SK-N-SH (cell line): Measurements from ENCODE around the gene IFT20. TPM values are rescaled to one million over a fixed set of nuclear protein-coding genes. Genes with fewer than 3 reads are reported as not detected.

ENCODE experiments used
- CTCF ChIA-PET: fragments of 300-600, 350-600 bp; formaldehyde crosslinking; extraction: SDS; loops from one replicate; lab custom pipeline; 2021; lab: Yijun Ruan, JAX
- POLR2A ChIA-PET: fragments of 350-600 bp; sonication (Branson Sonifier 250); formaldehyde crosslinking; extraction: SDS; loops from one replicate; lab custom pipeline; 2020; ENCODE audit warnings: antibody characterized with exemption, inconsistent platforms; lab: Yijun Ruan, JAX
- DNase-seq: peaks from one replicate; pipeline ENCODE4 v3.0.0; 2012
- H2AFZ ChIP-seq: fragments of 200-600 bp; sonication (generic); 2 replicates; pipeline ENCODE4 v1.8.1; 2016; ENCODE audit warnings: antibody characterized with exemption, mild to moderate bottlenecking, low read depth
- H3F3A ChIP-seq: fragments of 200-600 bp; sonication (generic); replicated peaks from 2 replicates; pipeline ENCODE3; 2016; ENCODE audit warnings: antibody characterized with exemption, mild to moderate bottlenecking; ENCODE audit not compliant: insufficient read depth
- H3K27ac ChIP-seq, 2 experiments: fragments of 200-500 bp in 1 of 2; fragments of 200-600 bp in 1 of 2; sonication (Bioruptor generic) in 1 of 2; sonication (generic), shearing (Covaris generic) in 1 of 2; 2 replicates each; pipeline versions ENCODE4 v1.5.1 to v1.6.1; 2014 to 2016; ENCODE audit warnings: low read depth in 2 of 2, inconsistent platforms in 1 of 2, low read length in 1 of 2, mild to moderate bottlenecking in 1 of 2, mixed read lengths in 1 of 2
- H3K27me3 ChIP-seq: fragments of 200-600 bp; sonication (generic), shearing (Covaris generic); 2 replicates; pipeline ENCODE4 v1.6.1; 2016; ENCODE audit warnings: mixed run types; ENCODE audit not compliant: insufficient read depth
- H3K36me3 ChIP-seq, 2 experiments: fragments of 200-500 bp in 1 of 2; fragments of 200-600 bp in 1 of 2; sonication (Bioruptor generic) in 1 of 2; sonication (generic) in 1 of 2; replicated peaks in 1 of 2; 2 replicates each; pipeline versions ENCODE3 to v1.5.1; 2014 to 2016; ENCODE audit warnings: low read length in 1 of 2, mild to moderate bottlenecking in 1 of 2; ENCODE audit not compliant: insufficient read depth in 2 of 2, control insufficient read depth in 1 of 2
- H3K4me1 ChIP-seq, 2 experiments: fragments of 200-500 bp in 1 of 2; fragments of 200-600 bp in 1 of 2; sonication (Bioruptor generic) in 1 of 2; sonication (generic), shearing (Covaris generic) in 1 of 2; 2 replicates each; pipeline versions ENCODE4 v1.5.1 to v1.6.1; 2014 to 2016; ENCODE audit warnings: low read depth in 1 of 2, low read length in 1 of 2, mixed run types in 1 of 2; ENCODE audit not compliant: insufficient read depth in 2 of 2, control insufficient read depth in 1 of 2
- H3K4me2 ChIP-seq: fragments of 200-600 bp; sonication (generic), shearing (Covaris generic); 2 replicates; pipeline ENCODE4 v1.6.1; 2017; ENCODE audit warnings: mixed run types
- H3K4me3 ChIP-seq, 2 experiments: fragments of 200-500 bp in 1 of 2; fragments of 200-600 bp in 1 of 2; sonication (Bioruptor generic) in 1 of 2; sonication (generic), shearing (Covaris generic) in 1 of 2; 2 replicates each; pipeline versions ENCODE4 v1.5.1 to v1.8.1; 2014 to 2016; ENCODE audit warnings: low read depth in 2 of 2, inconsistent platforms in 1 of 2, low read length in 1 of 2, mild to moderate bottlenecking in 1 of 2, mixed read lengths in 1 of 2, moderate library complexity in 1 of 2
- H3K79me2 ChIP-seq: fragments of 200-600 bp; sonication (generic); 2 replicates; pipeline ENCODE4 v1.8.1; 2017; ENCODE audit warnings: mild to moderate bottlenecking; ENCODE audit not compliant: insufficient read depth
- H3K9ac ChIP-seq: fragments of 200-600 bp; sonication (generic); 2 replicates; pipeline ENCODE4 v1.6.1; 2017; ENCODE audit warnings: mixed run types
- H3K9me2 ChIP-seq: fragments of 200-600 bp; sonication (generic); 2 replicates; pipeline ENCODE4 v1.6.1; 2017; ENCODE audit warnings: mixed run types
- H3K9me3 ChIP-seq: fragments of 200-600 bp; sonication (generic); 2 replicates; pipeline ENCODE4 v1.6.1; 2017; ENCODE audit warnings: mixed run types, mild to moderate bottlenecking, moderate library complexity
- H4K20me1 ChIP-seq: fragments of 200-600 bp; sonication (generic); 2 replicates; pipeline ENCODE4 v1.6.1; 2017; ENCODE audit warnings: mild to moderate bottlenecking, mixed run types; ENCODE audit not compliant: insufficient read depth
- CHD2 ChIP-seq: fragments of 150-350 bp; IDR thresholded peaks from 2 replicates; pipeline ENCODE4 v1.6.1; 2018; ENCODE audit warnings: low read length; ENCODE audit not compliant: partially characterized antibody
- EZH2phosphoT487 ChIP-seq: fragments of 200-600 bp; sonication (generic); IDR thresholded peaks from 2 replicates; pipeline ENCODE4 v1.6.1; 2017; ENCODE audit warnings: low read depth, mixed run types, mild to moderate bottlenecking, antibody characterized with exemption, moderate library complexity, borderline replicate concordance
- FOXJ3 ChIP-seq: sonication (generic); formaldehyde crosslinking; IDR thresholded peaks from 2 replicates; pipeline ENCODE4 v1.5.1; 2020; ENCODE audit warnings: mild to moderate bottlenecking, missing genetic modification reagents
- FOXM1 ChIP-seq: IDR thresholded peaks from 2 replicates; pipeline ENCODE4 v1.4.0; 2012; ENCODE audit warnings: low read depth, mild to moderate bottlenecking
- GATA2 ChIP-seq: sonication (generic); formaldehyde crosslinking; IDR thresholded peaks from 2 replicates; pipeline ENCODE4 v1.5.0; 2020; ENCODE audit warnings: mild to moderate bottlenecking, missing genetic modification reagents
- JUND ChIP-seq: IDR thresholded peaks from 2 replicates; pipeline ENCODE4 v1.4.0; 2012
- MAX ChIP-seq: IDR thresholded peaks from 2 replicates; pipeline ENCODE4 v1.4.0; 2012; ENCODE audit warnings: low read depth
- MXI1 ChIP-seq: IDR thresholded peaks from 2 replicates; pipeline ENCODE4 v1.6.1; 2012; ENCODE audit warnings: mild to moderate bottlenecking, low read depth, low read length, improper control_type of control experiment
- NFIC ChIP-seq: IDR thresholded peaks from 2 replicates; pipeline ENCODE4 v1.4.0; 2012; ENCODE audit warnings: borderline replicate concordance
- PBX3 ChIP-seq: IDR thresholded peaks from 2 replicates; pipeline ENCODE4; 2012
- POLR2AphosphoS5 ChIP-seq: IDR thresholded peaks from 2 replicates; pipeline ENCODE4 v1.6.1; 2012; ENCODE audit warnings: low read depth, low read length
- RCOR1 ChIP-seq: fragments of 150-350 bp; IDR thresholded peaks from 2 replicates; pipeline ENCODE4 v1.6.1; 2017; ENCODE audit warnings: antibody characterized with exemption, low read length
- REST ChIP-seq: IDR thresholded peaks from 2 replicates; pipeline ENCODE4 v1.6.1; 2012; ENCODE audit warnings: mild to moderate bottlenecking, low read depth, low read length, moderate library complexity
- RXRA ChIP-seq: IDR thresholded peaks from 2 replicates; pipeline ENCODE4 v1.4.0; 2012; ENCODE audit warnings: low read depth, mild to moderate bottlenecking, borderline replicate concordance
- SIN3A ChIP-seq: IDR thresholded peaks from 2 replicates; pipeline ENCODE4 v1.6.1; 2012; ENCODE audit warnings: low read depth, mild to moderate bottlenecking, low read length, moderate library complexity, borderline replicate concordance
- SMC3 ChIP-seq: IDR thresholded peaks from 2 replicates; pipeline ENCODE4 v1.6.1; 2012; ENCODE audit warnings: low read depth, low read length, improper control_type of control experiment
- TAF1 ChIP-seq: IDR thresholded peaks from 2 replicates; pipeline ENCODE4 v1.6.1; 2012; ENCODE audit warnings: low read depth, mild to moderate bottlenecking, low read length, moderate library complexity, borderline replicate concordance
- TCF12 ChIP-seq: IDR thresholded peaks from 2 replicates; pipeline ENCODE4 v1.4.0; 2012
- TEAD4 ChIP-seq: IDR thresholded peaks from 2 replicates; pipeline ENCODE4 v1.4.0; 2012; ENCODE audit warnings: mild to moderate bottlenecking, borderline replicate concordance; ENCODE audit not compliant: insufficient read depth
- USF2 ChIP-seq: fragments of 150-350 bp; IDR thresholded peaks from 2 replicates; pipeline ENCODE4 v1.6.1; 2017; ENCODE audit warnings: antibody characterized with exemption, low read length, low read depth, borderline replicate concordance
- YY1 ChIP-seq: IDR thresholded peaks from 2 replicates; pipeline ENCODE4 v1.4.0; 2012; ENCODE audit warnings: low read depth, mild to moderate bottlenecking
- WGBS: methylation state at CpG from one replicate; pipeline ENCODE4 v1.1.6; 2017; ENCODE audit warnings: low lambda C conversion rate; 5-methylcytosine and 5-hydroxymethylcytosine counted together
- polyA plus RNA-seq, 3 experiments: library from polyadenylated mRNA; depleted of rRNA; stranded (reverse); fragments of >200 nt; gene quantifications; 2 replicates each; pipeline ENCODE4 v1.2.3, GENCODE V29; 2012

IFT20 gene
- polyA plus RNA-seq, 1 of the 3 experiments (the other 2 are of a cell fraction) = 75.6 TPM

- Histone ChIP-seq H3K27ac (peak overlapping the region in 1 of 2 experiments; percentile 85; a peak in 2 of 4 replicates), H3K9me3 (no peaks in the 10 kb centered on the region), H3K79me2 (peaks cover 23% of the 10 kb centered on the region), H4K20me1 (peaks cover 20% of the 10 kb centered on the region), H3F3A (peaks cover 18% of the 10 kb centered on the region), H2AFZ (no peak overlapping the region), H3K4me3 (no peak overlapping the region), H3K9ac (no peak overlapping the region), H3K4me1 (peaks cover 15 to 28% of the 10 kb centered on the region in 2 experiments), H3K9me2 (no peaks in the 10 kb centered on the region), H3K27me3 (no peaks in the 10 kb centered on the region), H3K36me3 (peaks cover 0 to 2% of the 10 kb centered on the region in 2 experiments), H3K4me2 (no peak overlapping the region)
- DNase-seq = no peak
- ChIA-PET CTCF (interaction anchor here (1.0 to 1.8 kb wide), 6 partner anchors 11 to 564 kb away, joined by 3 to 7 read pairs (median 4); partner anchors contain the start of genes IFT20, POLDIP2 and TNFAIP1), POLR2A (interaction anchor here (0.8 to 4.5 kb wide), 3 partner anchors 12 to 36 kb away, joined by 4 to 34 read pairs (median 13); partner anchors contain the start of genes IFT20, POLDIP2 and TNFAIP1)
- no peak for TF ChIP-seq NFIC
- TF ChIP-seq CHD2 = no peak
- no peak for TF ChIP-seq TAF1
- no peak for TF ChIP-seq RXRA
- TF ChIP-seq MXI1 = no peak
- TF ChIP-seq TCF12 = no peak
- TF ChIP-seq FOXJ3 (CRISPR knock-in tag) = no peak
- TF ChIP-seq POLR2AphosphoS5 = no peak
- no peak for TF ChIP-seq FOXM1
- WGBS = 86% methylated on average over 9 of the region's 10 CpGs
These were observed 34.4 kb upstream of the IFT20 start for GRCh38 chr17:28369684-28370034.

GRCh38 chr17:28368915-28369683 is 33.8 kb upstream of the IFT20 start:
- Histone ChIP-seq H4K20me1 (peaks cover 14% of the 10 kb centered on the region), H3K36me3 (peaks cover 0 to 6% of the 10 kb centered on the region in 2 experiments), H3K4me2 (no peak overlapping the region), H2AFZ (no peak overlapping the region), H3K4me3 (no peak overlapping the region), H3K27me3 (no peaks in the 10 kb centered on the region), H3K79me2 (peaks cover 17% of the 10 kb centered on the region), H3F3A (peaks cover 18% of the 10 kb centered on the region), H3K9me2 (no peaks in the 10 kb centered on the region), H3K4me1 (peaks cover 15 to 28% of the 10 kb centered on the region in 2 experiments), H3K27ac (no peak overlapping the region; a peak in 1 of 4 replicates), H3K9ac (no peak overlapping the region), H3K9me3 (no peaks in the 10 kb centered on the region)
- 95% methylated on average over 15 of the region's 23 CpGs for WGBS
- ChIA-PET CTCF (interaction anchor here (1.4 to 1.8 kb wide), 2 partner anchors 11 to 12 kb away, joined by 3 to 7 read pairs; partner anchors contain the start of gene POLDIP2), POLR2A (interaction anchor here (4.5 kb wide), 1 partner anchor 11 kb away, joined by 34 read pairs; the partner anchor contains the start of gene POLDIP2)
- no peak for DNase-seq
- no peak for TF ChIP-seq RCOR1
- no peak for TF ChIP-seq REST
- no peak for TF ChIP-seq JUND
- no peak for TF ChIP-seq EZH2phosphoT487
- no peak for TF ChIP-seq FOXJ3 (CRISPR knock-in tag)
- no peak for TF ChIP-seq CHD2
- no peak for TF ChIP-seq MXI1
- no peak for TF ChIP-seq TEAD4
- TF ChIP-seq SIN3A = no peak
- no peak for TF ChIP-seq RXRA
- no peak for TF ChIP-seq MAX
- no peak for TF ChIP-seq YY1
- TF ChIP-seq USF2 = no peak
- TF ChIP-seq SMC3 = no peak
- no peak for TF ChIP-seq PBX3
- TF ChIP-seq GATA2 (CRISPR knock-in tag) = no peak
